WTC11 (cell line): ENCODE measurements around the gene CFAP92. TPM values are rescaled to one million over a fixed set of nuclear protein-coding genes. Genes with fewer than 3 reads are reported as not detected.

Experiments
- ATAC-seq: fragments of 200-7000 bp; cut with Tn5 transposase; 2 replicates; pipeline ENCODE4 v1.10.0; 2021; ENCODE audit warnings: mild to moderate bottlenecking, moderate library complexity
- CTCF ChIA-PET: fragments of 300-600 bp; sonication (Branson Sonifier 250); formaldehyde crosslinking; loops from one replicate; lab custom pipeline; 2021; ENCODE audit warnings: antibody characterized with exemption; lab: Charles Lee
- POLR2A ChIA-PET: fragments of 350-600 bp; sonication (Branson Sonifier 250); formaldehyde crosslinking; loops from one replicate; lab custom pipeline; 2021; ENCODE audit warnings: antibody characterized with exemption; lab: Charles Lee
- DNase-seq: peaks from one replicate; pipeline ENCODE4 v3.0.0; 2021; ENCODE audit warnings: low spot score
- H3K27ac Mint-ChIP-seq: 2 replicates; pipeline ENCODE4 v1.8.0; 2021; ENCODE audit warnings: mixed read lengths
- H3K27me3 Mint-ChIP-seq: 2 replicates; pipeline ENCODE4 v1.8.0; 2021; ENCODE audit warnings: low read depth, mild to moderate bottlenecking, moderate library complexity, mixed read lengths
- H3K36me3 Mint-ChIP-seq: 2 replicates; pipeline ENCODE4 v1.8.0; 2021; ENCODE audit warnings: mixed read lengths
- H3K4me1 Mint-ChIP-seq: 2 replicates; pipeline ENCODE4 v1.8.0; 2022; ENCODE audit warnings: mixed read lengths
- H3K4me3 Mint-ChIP-seq: 2 replicates; pipeline ENCODE4 v1.8.0; 2021; ENCODE audit warnings: mild to moderate bottlenecking, moderate library complexity, mixed read lengths
- H3K9me3 Mint-ChIP-seq: 2 replicates; pipeline ENCODE4 v1.8.0; 2021; ENCODE audit warnings: mixed read lengths
- FOXJ3 ChIP-seq: sonication (generic); formaldehyde crosslinking; IDR thresholded peaks from 2 replicates; pipeline ENCODE4 v1.9.0; 2021; ENCODE audit warnings: missing genetic modification reagents, mild to moderate bottlenecking, borderline replicate concordance
- GTF2I ChIP-seq: fragments of 250-450 bp; sonication (Bioruptor Pico); conservative IDR thresholded peaks from 2 replicates; pipeline ENCODE4 v1.4.0; 2021; ENCODE audit warnings: mild to moderate bottlenecking
- MXD4 ChIP-seq: fragments of 250-450 bp; sonication (Bioruptor Pico); IDR thresholded peaks from 2 replicates; pipeline ENCODE4 v1.8.0; 2021; ENCODE audit warnings: mild to moderate bottlenecking, moderate library complexity, borderline replicate concordance
- RORB ChIP-seq: fragments of 250-450 bp; sonication (Bioruptor Pico); IDR thresholded peaks from 2 replicates; pipeline ENCODE4 v1.9.0; 2021; ENCODE audit warnings: mild to moderate bottlenecking
- SP1 ChIP-seq: sonication (generic); formaldehyde crosslinking; conservative IDR thresholded peaks from 2 replicates; pipeline ENCODE4 v1.8.1; 2022; ENCODE audit warnings: missing genetic modification reagents
- TEAD1 ChIP-seq: sonication (generic); formaldehyde crosslinking; IDR thresholded peaks from 2 replicates; pipeline ENCODE4 v1.8.0; 2022; ENCODE audit warnings: mild to moderate bottlenecking, missing genetic modification reagents
- total RNA-seq: library from RNA; stranded (reverse); gene quantifications from 3 replicates; pipeline ENCODE4 v1.2.3, GENCODE V29; 2021
- TF ChIP-seq, protein P1 (sequence below): fragments of 250-450 bp; sonication (Bioruptor Pico); IDR thresholded peaks from 2 replicates; pipeline ENCODE4 v1.8.0; 2021; ENCODE audit warnings: mild to moderate bottlenecking
- TF ChIP-seq, protein P2 (sequence below): sonication (generic); formaldehyde crosslinking; IDR thresholded peaks from 2 replicates; pipeline ENCODE4 v1.8.1; 2023; ENCODE audit warnings: mild to moderate bottlenecking, moderate library complexity, missing genetic modification reagents
- TF ChIP-seq, protein P3 (sequence below): sonication (generic); formaldehyde crosslinking; IDR thresholded peaks from 2 replicates; pipeline ENCODE4 v1.8.0; 2023; ENCODE audit warnings: missing genetic modification reagents, mild to moderate bottlenecking, borderline replicate concordance
- TF ChIP-seq, protein P4 (sequence below): sonication (generic); formaldehyde crosslinking; IDR thresholded peaks from 2 replicates; pipeline ENCODE4 v1.8.0; 2022; ENCODE audit warnings: mild to moderate bottlenecking, missing genetic modification reagents
- TF ChIP-seq, protein P5 (sequence below): sonication (generic); formaldehyde crosslinking; IDR thresholded peaks from 2 replicates; pipeline ENCODE4 v1.8.1; 2023; ENCODE audit warnings: mild to moderate bottlenecking, missing genetic modification reagents, moderate library complexity

Gene CFAP92
- total RNA-seq, 1 experiment from 2014 or later, result 2.9 TPM

DNA sequence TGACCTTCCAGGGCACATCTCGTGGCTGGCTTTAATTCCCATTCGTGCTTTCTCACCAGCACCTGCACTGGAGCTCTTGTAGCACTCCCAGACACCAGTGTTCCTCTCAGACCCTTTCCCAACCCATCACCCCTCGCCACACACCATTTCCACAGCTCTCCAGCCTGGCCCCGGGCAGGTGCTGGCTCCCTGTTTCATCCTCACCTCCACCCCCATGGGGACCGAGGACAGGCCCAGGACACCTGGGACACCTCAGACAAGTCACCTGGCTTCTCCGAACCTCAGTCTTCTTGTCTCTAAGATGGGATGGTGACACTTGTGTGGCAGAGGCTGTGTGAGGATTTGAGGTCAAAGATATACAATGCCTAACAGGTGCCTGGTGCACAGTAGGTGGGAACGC is 39.3 kb upstream of the CFAP92 start (continued):
- TF ChIP-seq, protein P1, sequence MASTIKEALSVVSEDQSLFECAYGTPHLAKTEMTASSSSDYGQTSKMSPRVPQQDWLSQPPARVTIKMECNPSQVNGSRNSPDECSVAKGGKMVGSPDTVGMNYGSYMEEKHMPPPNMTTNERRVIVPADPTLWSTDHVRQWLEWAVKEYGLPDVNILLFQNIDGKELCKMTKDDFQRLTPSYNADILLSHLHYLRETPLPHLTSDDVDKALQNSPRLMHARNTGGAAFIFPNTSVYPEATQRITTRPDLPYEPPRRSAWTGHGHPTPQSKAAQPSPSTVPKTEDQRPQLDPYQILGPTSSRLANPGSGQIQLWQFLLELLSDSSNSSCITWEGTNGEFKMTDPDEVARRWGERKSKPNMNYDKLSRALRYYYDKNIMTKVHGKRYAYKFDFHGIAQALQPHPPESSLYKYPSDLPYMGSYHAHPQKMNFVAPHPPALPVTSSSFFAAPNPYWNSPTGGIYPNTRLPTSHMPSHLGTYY (CRISPR knock-in tag), result no peak
- TF ChIP-seq MXD4 (CRISPR knock-in tag) (no peak), TEAD1 (CRISPR knock-in tag) (no peak), FOXJ3 (CRISPR knock-in tag) (no peak), RORB (no peak)
- TF ChIP-seq, protein P2, sequence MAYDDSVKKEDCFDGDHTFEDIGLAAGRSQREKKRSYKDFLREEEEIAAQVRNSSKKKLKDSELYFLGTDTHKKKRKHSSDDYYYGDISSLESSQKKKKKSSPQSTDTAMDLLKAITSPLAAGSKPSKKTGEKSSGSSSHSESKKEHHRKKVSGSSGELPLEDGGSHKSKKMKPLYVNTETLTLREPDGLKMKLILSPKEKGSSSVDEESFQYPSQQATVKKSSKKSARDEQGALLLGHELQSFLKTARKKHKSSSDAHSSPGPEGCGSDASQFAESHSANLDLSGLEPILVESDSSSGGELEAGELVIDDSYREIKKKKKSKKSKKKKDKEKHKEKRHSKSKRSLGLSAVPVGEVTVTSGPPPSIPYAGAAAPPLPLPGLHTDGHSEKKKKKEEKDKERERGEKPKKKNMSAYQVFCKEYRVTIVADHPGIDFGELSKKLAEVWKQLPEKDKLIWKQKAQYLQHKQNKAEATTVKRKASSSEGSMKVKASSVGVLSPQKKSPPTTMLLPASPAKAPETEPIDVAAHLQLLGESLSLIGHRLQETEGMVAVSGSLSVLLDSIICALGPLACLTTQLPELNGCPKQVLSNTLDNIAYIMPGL (CRISPR knock-in tag), result no peak

DNA sequence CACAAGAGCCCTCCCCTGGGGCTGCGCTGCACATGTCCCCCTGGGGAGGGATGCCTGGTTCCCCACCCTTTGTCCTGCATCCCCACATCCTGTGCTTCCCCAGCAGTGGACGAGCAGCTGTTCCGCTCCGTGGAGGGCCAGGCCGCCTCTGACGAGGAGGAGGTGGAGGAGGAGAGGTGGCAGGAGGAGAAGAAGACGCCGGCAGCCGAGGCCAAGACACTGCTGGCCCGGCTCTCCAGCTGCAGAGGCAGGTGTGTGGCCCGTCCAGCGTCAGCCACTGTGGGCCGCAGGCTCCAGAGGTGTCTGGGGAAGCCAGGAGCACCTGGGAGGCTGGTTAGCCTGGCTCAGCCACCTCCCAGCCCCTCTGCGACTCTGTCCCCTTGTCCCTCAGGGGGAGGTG is 38.8 kb upstream of the CFAP92 start:
- Mint-ChIP-seq H3K9me3 (no peaks in the 10 kb centered on the region; the same call in 1 of the 2 replicates), H3K4me1 (no peaks in the 10 kb centered on the region), H3K27ac (no peak overlapping the region), H3K36me3 (no peaks in the 10 kb centered on the region), H3K27me3 (peaks cover 19% of the 10 kb centered on the region), H3K4me3 (no peak overlapping the region)
- ChIA-PET POLR2A (no interaction called here), CTCF (interaction anchor here (3.6 kb wide), 1 partner anchor 63 kb away, joined by 13 read pairs; no protein-coding TSS in a partner anchor)
- DNase-seq (no peak), ATAC-seq (no peak)
- TF ChIP-seq GTF2I (CRISPR knock-in tag), result no peak
- TF ChIP-seq, protein P3, sequence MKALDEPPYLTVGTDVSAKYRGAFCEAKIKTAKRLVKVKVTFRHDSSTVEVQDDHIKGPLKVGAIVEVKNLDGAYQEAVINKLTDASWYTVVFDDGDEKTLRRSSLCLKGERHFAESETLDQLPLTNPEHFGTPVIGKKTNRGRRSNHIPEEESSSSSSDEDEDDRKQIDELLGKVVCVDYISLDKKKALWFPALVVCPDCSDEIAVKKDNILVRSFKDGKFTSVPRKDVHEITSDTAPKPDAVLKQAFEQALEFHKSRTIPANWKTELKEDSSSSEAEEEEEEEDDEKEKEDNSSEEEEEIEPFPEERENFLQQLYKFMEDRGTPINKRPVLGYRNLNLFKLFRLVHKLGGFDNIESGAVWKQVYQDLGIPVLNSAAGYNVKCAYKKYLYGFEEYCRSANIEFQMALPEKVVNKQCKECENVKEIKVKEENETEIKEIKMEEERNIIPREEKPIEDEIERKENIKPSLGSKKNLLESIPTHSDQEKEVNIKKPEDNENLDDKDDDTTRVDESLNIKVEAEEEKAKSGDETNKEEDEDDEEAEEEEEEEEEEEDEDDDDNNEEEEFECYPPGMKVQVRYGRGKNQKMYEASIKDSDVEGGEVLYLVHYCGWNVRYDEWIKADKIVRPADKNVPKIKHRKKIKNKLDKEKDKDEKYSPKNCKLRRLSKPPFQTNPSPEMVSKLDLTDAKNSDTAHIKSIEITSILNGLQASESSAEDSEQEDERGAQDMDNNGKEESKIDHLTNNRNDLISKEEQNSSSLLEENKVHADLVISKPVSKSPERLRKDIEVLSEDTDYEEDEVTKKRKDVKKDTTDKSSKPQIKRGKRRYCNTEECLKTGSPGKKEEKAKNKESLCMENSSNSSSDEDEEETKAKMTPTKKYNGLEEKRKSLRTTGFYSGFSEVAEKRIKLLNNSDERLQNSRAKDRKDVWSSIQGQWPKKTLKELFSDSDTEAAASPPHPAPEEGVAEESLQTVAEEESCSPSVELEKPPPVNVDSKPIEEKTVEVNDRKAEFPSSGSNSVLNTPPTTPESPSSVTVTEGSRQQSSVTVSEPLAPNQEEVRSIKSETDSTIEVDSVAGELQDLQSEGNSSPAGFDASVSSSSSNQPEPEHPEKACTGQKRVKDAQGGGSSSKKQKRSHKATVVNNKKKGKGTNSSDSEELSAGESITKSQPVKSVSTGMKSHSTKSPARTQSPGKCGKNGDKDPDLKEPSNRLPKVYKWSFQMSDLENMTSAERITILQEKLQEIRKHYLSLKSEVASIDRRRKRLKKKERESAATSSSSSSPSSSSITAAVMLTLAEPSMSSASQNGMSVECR, result no peak

DNA sequence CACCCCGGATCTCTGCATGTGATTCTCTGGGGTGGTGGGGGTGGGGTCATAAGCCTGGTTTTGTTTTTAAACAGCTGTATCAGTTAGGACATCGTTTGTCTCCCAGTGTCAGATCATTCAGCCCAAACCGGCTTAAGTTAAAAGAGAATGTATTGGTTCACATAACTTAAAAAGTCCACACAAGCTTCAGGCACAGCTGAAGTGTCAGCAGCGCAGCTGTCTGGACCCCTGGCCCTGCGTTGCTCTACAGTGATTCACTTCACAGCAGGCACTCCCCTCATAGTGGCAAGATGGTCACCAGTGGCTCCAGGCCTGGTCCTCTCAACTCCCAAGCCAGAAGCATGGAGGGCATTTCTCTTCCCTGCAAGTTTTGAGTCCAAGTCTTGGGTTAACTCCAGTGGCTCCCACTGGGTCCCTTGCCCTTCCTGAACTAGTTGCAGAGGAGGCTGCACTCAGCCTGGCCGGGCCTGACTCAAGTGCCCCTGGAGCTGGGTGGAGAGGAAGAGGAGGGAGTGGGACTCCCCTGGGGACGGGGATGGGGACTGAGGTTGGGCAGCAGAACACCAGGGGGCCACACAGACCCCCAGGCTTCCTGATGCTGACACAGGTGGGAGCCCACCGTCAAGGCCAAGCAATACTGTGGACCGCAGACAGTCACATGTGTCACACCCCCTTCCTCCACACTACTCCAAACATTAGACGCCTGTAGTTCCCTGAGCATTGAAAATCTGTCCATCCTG is 37.8 kb upstream of the CFAP92 start:
- Mint-ChIP-seq H3K4me3 (no peak overlapping the region), H3K27ac (no peak overlapping the region; the same call in 1 of the 2 replicates), H3K27me3 (peaks cover 20% of the 10 kb centered on the region), H3K36me3 (no peaks in the 10 kb centered on the region), H3K4me1 (peaks cover 3% of the 10 kb centered on the region; the same call in 1 of the 2 replicates), H3K9me3 (no peaks in the 10 kb centered on the region; the same call in 1 of the 2 replicates)
- CTCF ChIA-PET, result interaction anchor here (1.7 to 3.6 kb wide), 3 partner anchors 22 to 62 kb away, joined by 5 to 13 read pairs (median 6); no protein-coding TSS in a partner anchor
- DNase-seq (no peak), ATAC-seq (no peak)
- POLR2A ChIA-PET, result no interaction called here
- TF ChIP-seq SP1, result no peak
- TF ChIP-seq, protein P4, sequence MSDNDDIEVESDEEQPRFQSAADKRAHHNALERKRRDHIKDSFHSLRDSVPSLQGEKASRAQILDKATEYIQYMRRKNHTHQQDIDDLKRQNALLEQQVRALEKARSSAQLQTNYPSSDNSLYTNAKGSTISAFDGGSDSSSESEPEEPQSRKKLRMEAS (CRISPR knock-in tag), result no peak
- TF ChIP-seq, protein P5, sequence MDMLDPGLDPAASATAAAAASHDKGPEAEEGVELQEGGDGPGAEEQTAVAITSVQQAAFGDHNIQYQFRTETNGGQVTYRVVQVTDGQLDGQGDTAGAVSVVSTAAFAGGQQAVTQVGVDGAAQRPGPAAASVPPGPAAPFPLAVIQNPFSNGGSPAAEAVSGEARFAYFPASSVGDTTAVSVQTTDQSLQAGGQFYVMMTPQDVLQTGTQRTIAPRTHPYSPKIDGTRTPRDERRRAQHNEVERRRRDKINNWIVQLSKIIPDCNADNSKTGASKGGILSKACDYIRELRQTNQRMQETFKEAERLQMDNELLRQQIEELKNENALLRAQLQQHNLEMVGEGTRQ, result no peak
